OCI-LY3 (cell line): ENCODE data around the gene RASA2.

Source experiments
- CTCF ChIP-seq: fragments of 200-600, 300-600 bp; sonication (generic); IDR thresholded peaks from 2 replicates; pipeline ENCODE4 v1.5.1; 2014; ENCODE audit warnings: antibody characterized with exemption, low read length, low read depth
- EZH2phosphoT487 ChIP-seq: fragments of 200-600 bp; shearing (Covaris generic); IDR thresholded peaks from 2 replicates; pipeline ENCODE4 v1.6.1; 2018; ENCODE audit warnings: antibody characterized with exemption, mixed run types, low read depth

- TF ChIP-seq CTCF (no peak), EZH2phosphoT487 (no peak)
Observed at GRCh38 chr3:141482245-141482922, 4.4 kb upstream of the RASA2 start.
